ENCODE data around the gene SKOR1.

The SKOR1 gene

GRCh38 chr15:67783303-67783702, 42.0 kb upstream of the SKOR1 start:
- no peaks in the 10 kb centered on the region for H3K27me3 ChIP-seq (ENCODE audit: control insufficient read depth in 1 of 2, insufficient read depth in 2 of 2, low read length in 2 of 2)
- no peak overlapping the region for H3K4me3 ChIP-seq (ENCODE audit: low read length in 2 of 2)
- no peak overlapping the region for H3K27ac ChIP-seq (ENCODE audit: low read length)
- no peaks in the 10 kb centered on the region for H3K9me3 ChIP-seq (ENCODE audit: control insufficient read depth in 2 of 2, low read length in 2 of 2)
- no peaks in the 10 kb centered on the region for H3K4me1 ChIP-seq (ENCODE audit: control insufficient read depth, insufficient read depth, low read length)
- no peak overlapping the region for H3K9ac ChIP-seq (ENCODE audit: low read length in 2 of 2)
- peaks cover 0 to 4% of the 10 kb centered on the region in 2 donors for H3K36me3 ChIP-seq (ENCODE audit: control insufficient read depth in 2 of 2, insufficient read depth in 2 of 2, low read length in 2 of 2)

DNA sequence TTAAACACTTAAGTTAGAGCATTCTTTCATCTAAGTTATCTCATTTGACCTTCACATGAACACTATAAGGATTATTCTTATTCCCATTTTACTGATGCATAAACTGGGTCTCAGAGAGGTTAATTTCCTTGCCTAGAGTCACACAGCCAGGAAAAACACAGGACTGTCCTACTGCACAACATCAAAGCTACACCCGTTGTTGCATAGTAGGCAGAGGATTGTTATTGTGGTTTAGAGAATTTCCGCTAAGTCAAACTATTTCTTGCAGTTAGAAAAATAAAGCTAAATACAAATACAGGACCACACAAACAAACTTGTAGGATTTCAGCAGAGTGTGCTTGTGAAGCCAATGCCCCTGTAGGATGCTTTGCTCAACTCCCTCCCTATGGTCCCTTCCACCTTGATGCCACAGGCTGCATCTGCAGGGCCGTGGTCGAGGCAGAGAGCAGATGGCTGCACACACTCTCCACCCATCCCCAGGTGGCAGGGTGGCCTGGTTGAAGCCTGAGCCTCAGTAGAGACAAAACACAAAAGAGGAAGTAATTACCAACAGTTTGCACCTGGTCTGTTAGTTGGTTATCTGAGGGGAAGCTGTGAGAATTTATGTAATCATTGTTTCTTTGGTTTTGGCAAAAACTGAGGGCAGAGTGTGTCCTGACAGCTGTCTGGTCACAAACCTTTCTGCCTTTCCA, 41.1 kb upstream of the SKOR1 start:
- Histone ChIP-seq H3K4me1 (ENCODE audit: control insufficient read depth, insufficient read depth, low read length) (no peaks in the 10 kb centered on the region), H3K27ac (ENCODE audit: low read length) (no peak overlapping the region), H3K9me3 (ENCODE audit: control insufficient read depth in 2 of 2, low read length in 2 of 2) (no peaks in the 10 kb centered on the region), H3K4me3 (ENCODE audit: low read length in 2 of 2) (no peak overlapping the region), H3K36me3 (ENCODE audit: control insufficient read depth in 2 of 2, insufficient read depth in 2 of 2, low read length in 2 of 2) (peaks cover 0 to 4% of the 10 kb centered on the region in 2 donors), H3K9ac (ENCODE audit: low read length in 2 of 2) (no peak overlapping the region), H3K27me3 (ENCODE audit: control insufficient read depth in 1 of 2, insufficient read depth in 2 of 2, low read length in 2 of 2) (no peaks in the 10 kb centered on the region)

- no peak overlapping the region for H3K9ac ChIP-seq (ENCODE audit: low read length in 2 of 2)
- no peaks in the 10 kb centered on the region for H3K27me3 ChIP-seq (ENCODE audit: control insufficient read depth in 1 of 2, insufficient read depth in 2 of 2, low read length in 2 of 2)
- H3K4me3 ChIP-seq (ENCODE audit: low read length in 2 of 2): no peak overlapping the region
- H3K4me1 ChIP-seq (ENCODE audit: control insufficient read depth, insufficient read depth, low read length): no peaks in the 10 kb centered on the region
- peaks cover 0 to 4% of the 10 kb centered on the region in 2 donors for H3K36me3 ChIP-seq (ENCODE audit: control insufficient read depth in 2 of 2, insufficient read depth in 2 of 2, low read length in 2 of 2)
- H3K27ac ChIP-seq (ENCODE audit: low read length): no peak overlapping the region
- H3K9me3 ChIP-seq (ENCODE audit: control insufficient read depth in 2 of 2, low read length in 2 of 2): no peaks in the 10 kb centered on the region
Observed at GRCh38 chr15:67784856-67785430, 40.4 kb upstream of the SKOR1 start.

GRCh38 chr15:67785431-67785830, 39.9 kb upstream of the SKOR1 start:
- Histone ChIP-seq H3K9me3 (ENCODE audit: control insufficient read depth in 2 of 2, low read length in 2 of 2) (no peaks in the 10 kb centered on the region), H3K4me3 (ENCODE audit: low read length in 2 of 2) (no peak overlapping the region), H3K36me3 (ENCODE audit: control insufficient read depth in 2 of 2, insufficient read depth in 2 of 2, low read length in 2 of 2) (peaks cover 0 to 4% of the 10 kb centered on the region in 2 donors), H3K27me3 (ENCODE audit: control insufficient read depth in 1 of 2, insufficient read depth in 2 of 2, low read length in 2 of 2) (no peaks in the 10 kb centered on the region), H3K4me1 (ENCODE audit: control insufficient read depth, insufficient read depth, low read length) (no peaks in the 10 kb centered on the region), H3K27ac (ENCODE audit: low read length) (no peak overlapping the region), H3K9ac (ENCODE audit: low read length in 2 of 2) (no peak overlapping the region)

DNA sequence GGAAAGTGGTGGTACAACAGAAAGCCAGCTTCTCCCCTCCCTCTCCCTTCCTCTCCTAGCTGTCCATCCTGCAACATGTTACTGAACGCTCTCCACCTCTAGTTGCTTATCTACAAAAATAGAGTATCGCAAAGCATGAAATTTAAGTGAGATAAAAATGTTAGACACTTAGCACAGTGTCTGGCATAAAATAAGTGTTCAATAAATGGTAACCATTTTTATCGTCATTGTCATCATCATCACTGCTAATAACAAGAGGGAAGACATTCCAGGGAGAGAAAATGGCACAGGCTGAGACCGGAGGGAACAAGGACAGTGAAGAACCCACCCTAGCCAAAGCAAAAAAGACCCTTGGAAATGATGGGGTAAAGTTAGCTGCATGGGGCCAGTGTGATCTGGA, 38.7 kb upstream of the SKOR1 start:
- Histone ChIP-seq H3K27me3 (ENCODE audit: control insufficient read depth in 1 of 2, insufficient read depth in 2 of 2, low read length in 2 of 2) (no peaks in the 10 kb centered on the region), H3K9ac (ENCODE audit: low read length in 2 of 2) (no peak overlapping the region), H3K36me3 (ENCODE audit: control insufficient read depth in 2 of 2, insufficient read depth in 2 of 2, low read length in 2 of 2) (peaks cover 0 to 8% of the 10 kb centered on the region in 2 donors), H3K27ac (ENCODE audit: low read length) (no peak overlapping the region), H3K9me3 (ENCODE audit: control insufficient read depth in 2 of 2, low read length in 2 of 2) (no peaks in the 10 kb centered on the region), H3K4me3 (ENCODE audit: low read length in 2 of 2) (no peak overlapping the region), H3K4me1 (ENCODE audit: control insufficient read depth, insufficient read depth, low read length) (no peaks in the 10 kb centered on the region)

DNA sequence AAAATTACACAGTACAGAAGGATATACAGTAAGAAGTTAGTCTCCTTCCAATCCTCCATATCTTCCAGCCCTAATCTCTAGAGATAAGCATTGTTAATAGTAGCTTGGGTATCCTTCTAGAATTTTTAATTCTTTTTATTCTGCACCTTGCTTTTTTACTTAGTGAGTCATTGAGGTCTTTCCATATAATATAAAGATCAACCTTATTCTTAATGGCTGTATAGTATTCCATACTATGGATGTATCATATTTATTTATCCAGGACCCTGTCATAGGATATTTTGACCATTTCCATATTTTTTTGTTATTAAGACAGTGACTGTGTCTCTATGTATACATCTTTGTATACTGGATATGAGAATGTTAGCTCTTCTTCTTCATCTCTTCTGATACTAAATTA, 36.3 kb upstream of the SKOR1 start:
- peaks cover 0 to 3% of the 10 kb centered on the region in 2 donors for H3K36me3 ChIP-seq (ENCODE audit: control insufficient read depth in 2 of 2, insufficient read depth in 2 of 2, low read length in 2 of 2)
- no peaks in the 10 kb centered on the region for H3K27me3 ChIP-seq (ENCODE audit: control insufficient read depth in 1 of 2, insufficient read depth in 2 of 2, low read length in 2 of 2)

DNA sequence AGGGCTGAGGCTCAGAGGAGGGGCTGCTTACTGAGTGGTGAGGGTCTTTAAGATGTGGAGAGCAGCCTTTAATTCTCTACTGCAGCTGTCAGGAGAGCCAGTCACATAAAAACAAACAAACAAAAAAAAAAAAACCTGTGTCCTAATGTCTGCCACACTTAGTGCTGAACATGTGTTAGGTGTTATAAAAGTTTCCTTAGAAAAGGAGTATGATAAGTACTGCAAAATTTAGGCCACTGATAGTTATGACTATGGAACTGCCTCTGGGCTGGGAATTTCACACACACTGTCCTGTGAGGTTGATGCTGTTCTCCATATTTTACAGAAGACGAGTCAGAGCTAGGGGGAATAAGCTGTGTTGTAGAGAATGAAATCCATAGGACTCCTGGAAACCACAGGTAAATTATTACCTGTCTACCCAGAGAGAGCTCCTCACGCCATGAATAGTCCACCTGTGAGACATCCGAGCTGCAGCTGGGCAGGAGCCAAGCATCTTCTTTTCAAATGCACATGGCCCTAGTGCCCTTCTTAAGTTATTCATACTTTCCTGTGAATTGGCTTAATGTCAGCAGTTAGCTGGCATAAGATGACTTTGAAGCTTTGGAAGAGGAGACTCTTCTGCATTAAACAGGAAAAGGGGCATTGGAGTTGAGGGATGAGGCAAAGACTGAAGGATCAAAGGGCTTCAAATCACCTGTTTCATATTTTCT, 34.5 kb upstream of the SKOR1 start:
- H3K4me3 ChIP-seq (ENCODE audit: low read length in 2 of 2): no peak overlapping the region
- no peak overlapping the region for H3K27ac ChIP-seq (ENCODE audit: low read length)
- H3K36me3 ChIP-seq (ENCODE audit: control insufficient read depth in 2 of 2, insufficient read depth in 2 of 2, low read length in 2 of 2): peaks cover 0 to 3% of the 10 kb centered on the region in 2 donors
- no peak overlapping the region for H3K9ac ChIP-seq (ENCODE audit: low read length in 2 of 2)
- H3K4me1 ChIP-seq (ENCODE audit: control insufficient read depth, insufficient read depth, low read length): no peaks in the 10 kb centered on the region
- H3K9me3 ChIP-seq (ENCODE audit: control insufficient read depth in 2 of 2, low read length in 2 of 2): no peaks in the 10 kb centered on the region
- H3K27me3 ChIP-seq (ENCODE audit: control insufficient read depth in 1 of 2, insufficient read depth in 2 of 2, low read length in 2 of 2): no peaks in the 10 kb centered on the region

More for the DNA sequence above, 36.3 kb upstream of the SKOR1 start:
- no peak overlapping the region for H3K4me3 ChIP-seq (ENCODE audit: low read length in 2 of 2)
- no peaks in the 10 kb centered on the region for H3K9me3 ChIP-seq (ENCODE audit: control insufficient read depth in 2 of 2, low read length in 2 of 2)
- H3K4me1 ChIP-seq (ENCODE audit: control insufficient read depth, insufficient read depth, low read length): no peaks in the 10 kb centered on the region
- H3K9ac ChIP-seq (ENCODE audit: low read length in 2 of 2): no peak overlapping the region
- no peak overlapping the region for H3K27ac ChIP-seq (ENCODE audit: low read length)

- Histone ChIP-seq H3K9ac (ENCODE audit: low read length in 2 of 2) (no peak overlapping the region), H3K27me3 (ENCODE audit: control insufficient read depth in 1 of 2, insufficient read depth in 2 of 2, low read length in 2 of 2) (no peaks in the 10 kb centered on the region), H3K27ac (ENCODE audit: low read length) (no peak overlapping the region), H3K36me3 (ENCODE audit: control insufficient read depth in 2 of 2, insufficient read depth in 2 of 2, low read length in 2 of 2) (peaks cover 0 to 7% of the 10 kb centered on the region in 2 donors), H3K4me3 (ENCODE audit: low read length in 2 of 2) (no peak overlapping the region), H3K4me1 (ENCODE audit: control insufficient read depth, insufficient read depth, low read length) (no peaks in the 10 kb centered on the region), H3K9me3 (ENCODE audit: control insufficient read depth in 2 of 2, low read length in 2 of 2) (no peaks in the 10 kb centered on the region)
Observed at GRCh38 chr15:67792250-67792942, 32.9 kb upstream of the SKOR1 start.

- Histone ChIP-seq H3K4me1 (ENCODE audit: control insufficient read depth, insufficient read depth, low read length) (no peaks in the 10 kb centered on the region), H3K27me3 (ENCODE audit: control insufficient read depth in 1 of 2, insufficient read depth in 2 of 2, low read length in 2 of 2) (no peaks in the 10 kb centered on the region), H3K27ac (ENCODE audit: low read length) (no peak overlapping the region), H3K9me3 (ENCODE audit: control insufficient read depth in 2 of 2, low read length in 2 of 2) (no peaks in the 10 kb centered on the region), H3K36me3 (ENCODE audit: control insufficient read depth in 2 of 2, insufficient read depth in 2 of 2, low read length in 2 of 2) (peaks cover 0 to 12% of the 10 kb centered on the region in 2 donors), H3K9ac (ENCODE audit: low read length in 2 of 2) (no peak overlapping the region), H3K4me3 (ENCODE audit: low read length in 2 of 2) (no peak overlapping the region)
Observed at GRCh38 chr15:67794832-67795574, 30.3 kb upstream of the SKOR1 start.
